Stimulated activated CD4-positive, alpha-beta T cell treated with anti-CD3 and anti-CD28 coated beads, Interleukin-2, amount 100 ng/mL, for 4 hours (primary cell): ENCODE measurements around the gene KREMEN2.

ENCODE experiments used
- DNase-seq: peaks from one replicate; pipeline ENCODE4 v3.0.0-alpha.2; 2020; ENCODE audit warnings: low read depth

The KREMEN2 gene

GRCh38 chr16:2980227-2981176 lies 16.4 kb downstream of the KREMEN2 start, which contains the start of gene PKMYT1:
TSS of gene PKMYT1 (minus strand) at chr16:2980446. CDS start at chr16:2979657, 789 bp downstream.
- peak; percentile 91 for DNase-seq

GRCh38 chr16:2981177-2981898 lies 17.3 kb downstream of the KREMEN2 start:
- no peak for DNase-seq

- no peak for DNase-seq
Observed at GRCh38 chr16:2981899-2982250, 17.8 kb downstream of the KREMEN2 start.

GRCh38 chr16:2982402-2982801 lies 18.3 kb downstream of the KREMEN2 start:
- DNase-seq = no peak

- peak; percentile 52 for DNase-seq
Observed at GRCh38 chr16:2983706-2984136, 19.6 kb downstream of the KREMEN2 start.

GRCh38 chr16:2985462-2985861 lies 21.4 kb downstream of the KREMEN2 start:
- DNase-seq = no peak

GRCh38 chr16:2985893-2986355 lies 21.8 kb downstream of the KREMEN2 start:
- no peak for DNase-seq

GRCh38 chr16:2986623-2987188 lies 22.6 kb downstream of the KREMEN2 start:
- DNase-seq = no peak

- DNase-seq = no peak
Observed at GRCh38 chr16:2987286-2987685, 23.2 kb downstream of the KREMEN2 start.

- no peak for DNase-seq
Observed at GRCh38 chr16:2987833-2988232, 23.8 kb downstream of the KREMEN2 start.

GRCh38 chr16:2988590-2989099 lies 24.6 kb downstream of the KREMEN2 start:
- no peak for DNase-seq

- DNase-seq = no peak
Observed at GRCh38 chr16:2990891-2991290, 26.8 kb downstream of the KREMEN2 start.

GRCh38 chr16:2991566-2992261 lies 27.6 kb downstream of the KREMEN2 start:
- DNase-seq = no peak

GRCh38 chr16:2992383-2993081 lies 28.5 kb downstream of the KREMEN2 start:
- DNase-seq = no peak

- no peak for DNase-seq
Observed at GRCh38 chr16:2996298-2996697, 32.2 kb downstream of the KREMEN2 start.

- no peak for DNase-seq
Observed at GRCh38 chr16:2999929-3000328, 35.9 kb downstream of the KREMEN2 start.

GRCh38 chr16:3000540-3000939 lies 36.5 kb downstream of the KREMEN2 start:
- no peak for DNase-seq

GRCh38 chr16:3001316-3001715 lies 37.2 kb downstream of the KREMEN2 start:
- no peak for DNase-seq

- DNase-seq = peak; percentile 95
Observed at GRCh38 chr16:3003582-3004270, 39.7 kb downstream of the KREMEN2 start.

- no peak for DNase-seq
Observed at GRCh38 chr16:3004319-3004718, 40.2 kb downstream of the KREMEN2 start.
